ENCODE measurements around the gene LRIG2. TPM values are rescaled to one million over a fixed set of nuclear protein-coding genes. Genes with fewer than 3 reads are reported as not detected.
A peak's percentile ranks its signal among the peaks of the same experiment; 100 is the strongest.

The LRIG2 gene
- total RNA-seq, 1 experiment from 2014 or later = 23.2 TPM

GRCh38 chr1:113103048-113103447, 30.1 kb downstream of the LRIG2 start:
- Histone ChIP-seq H3T11ph (ENCODE audit: low read length) (no peak overlapping the region), H2BK120ac (ENCODE audit: low read depth, low read length, poor library complexity, severe bottlenecking) (no peak overlapping the region), H4K8ac (replicated peaks; ENCODE audit: insufficient read length, low read depth, low read length) (no peak overlapping the region), H3K4me2 (ENCODE audit: insufficient read depth, insufficient read length, low read length) (no peak overlapping the region), H3K27me3 (ENCODE audit: insufficient read depth, low read length) (no peaks in the 10 kb centered on the region), H2BK15ac (ENCODE audit: low read depth, low read length) (no peak overlapping the region), H2AFZ (ENCODE audit: low read length) (no peak overlapping the region), H4K5ac (ENCODE audit: insufficient read length, low read depth, low read length) (no peak overlapping the region), H3K79me1 (ENCODE audit: insufficient read depth, low read depth, low read length, poor library complexity, severe bottlenecking) (no peaks in the 10 kb centered on the region), H3K79me2 (ENCODE audit: insufficient read depth, low read length) (no peaks in the 10 kb centered on the region), H4K91ac (ENCODE audit: insufficient read length, low read depth, low read length) (no peak overlapping the region), H3K27ac (ENCODE audit: insufficient read length, low read depth, low read length) (no peak overlapping the region), H2AK5ac (ENCODE audit: insufficient read length, low read length) (no peak overlapping the region), H2BK12ac (ENCODE audit: insufficient read length, low read depth, low read length) (no peak overlapping the region), H3K18ac (ENCODE audit: insufficient read length, low read depth, low read length) (no peak overlapping the region), H2BK20ac (ENCODE audit: low read depth, low read length, poor library complexity, severe bottlenecking) (no peak overlapping the region), H3K14ac (ENCODE audit: insufficient read depth, low read length) (no peak overlapping the region), H3K9ac (ENCODE audit: extremely low read depth, insufficient read length, low read length) (no peak overlapping the region), H3K9me3 (ENCODE audit: control insufficient read depth, low read depth, low read length) (no peaks in the 10 kb centered on the region), H4K20me1 (ENCODE audit: control insufficient read depth, insufficient read depth, insufficient read length) (no peaks in the 10 kb centered on the region), H3K56ac (ENCODE audit: insufficient read length, low read depth, low read length) (no peak overlapping the region), H3K4me1 (ENCODE audit: insufficient read depth, low read length) (no peaks in the 10 kb centered on the region), H2BK5ac (ENCODE audit: insufficient read length, low read length) (no peak overlapping the region), H3K4ac (ENCODE audit: low read depth, low read length) (no peak overlapping the region), H3K23ac (ENCODE audit: insufficient read length, low read depth, low read length) (no peak overlapping the region), H3K23me2 (ENCODE audit: insufficient read length, low read depth, low read length, poor library complexity, severe bottlenecking) (no peaks in the 10 kb centered on the region)
- TF ChIP-seq, protein P1, sequence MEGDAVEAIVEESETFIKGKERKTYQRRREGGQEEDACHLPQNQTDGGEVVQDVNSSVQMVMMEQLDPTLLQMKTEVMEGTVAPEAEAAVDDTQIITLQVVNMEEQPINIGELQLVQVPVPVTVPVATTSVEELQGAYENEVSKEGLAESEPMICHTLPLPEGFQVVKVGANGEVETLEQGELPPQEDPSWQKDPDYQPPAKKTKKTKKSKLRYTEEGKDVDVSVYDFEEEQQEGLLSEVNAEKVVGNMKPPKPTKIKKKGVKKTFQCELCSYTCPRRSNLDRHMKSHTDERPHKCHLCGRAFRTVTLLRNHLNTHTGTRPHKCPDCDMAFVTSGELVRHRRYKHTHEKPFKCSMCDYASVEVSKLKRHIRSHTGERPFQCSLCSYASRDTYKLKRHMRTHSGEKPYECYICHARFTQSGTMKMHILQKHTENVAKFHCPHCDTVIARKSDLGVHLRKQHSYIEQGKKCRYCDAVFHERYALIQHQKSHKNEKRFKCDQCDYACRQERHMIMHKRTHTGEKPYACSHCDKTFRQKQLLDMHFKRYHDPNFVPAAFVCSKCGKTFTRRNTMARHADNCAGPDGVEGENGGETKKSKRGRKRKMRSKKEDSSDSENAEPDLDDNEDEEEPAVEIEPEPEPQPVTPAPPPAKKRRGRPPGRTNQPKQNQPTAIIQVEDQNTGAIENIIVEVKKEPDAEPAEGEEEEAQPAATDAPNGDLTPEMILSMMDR (conservative IDR thresholded peaks at IDR 0.05) = no peak
- no peak for DNase-seq
- no peaks in the 10 kb centered on the region for H3K9me3 Mint-ChIP-seq
- no peaks in the 10 kb centered on the region for H3K4me1 Mint-ChIP-seq
- no CpG with 5 or more reads among the region's 1 CpG for WGBS (ENCODE audit: extremely low coverage, insufficient read length, low lambda C conversion rate)
- H3K27me3 Mint-ChIP-seq (ENCODE audit: low read depth) = no peaks in the 10 kb centered on the region
- H3K4me3 Mint-ChIP-seq = no peak overlapping the region
- peaks cover 45 to 89% (median 88%) of the 10 kb centered on the region in 3 experiments for H3K36me3 Mint-ChIP-seq (ENCODE audit: insufficient read depth in 1 of 3, low read depth in 3 of 3)
- H3K27ac Mint-ChIP-seq = 0 out of 7 replicates have a peak overlapping the region, but pooled peaks of 1 of the 3 experiments have one; percentile 0
